GM23248 (cell line): Measurements from ENCODE around the gene RAPGEF2. TPM values are rescaled to one million over a fixed set of nuclear protein-coding genes. Genes with fewer than 3 reads are reported as not detected.
A peak's percentile ranks its signal among the peaks of the same experiment; 100 is the strongest.
"Not testable (repeated sequence)": the region's sequence is repeated elsewhere in the genome, so short reads cannot be mapped to it uniquely, and the experiment has no call there.

Source experiments
- DNase-seq: peaks from one replicate; pipeline ENCODE4 v3.0.0-alpha.2; 2015
- H2AFZ ChIP-seq: fragments of 200-600 bp; sonication (generic); 2 replicates; pipeline ENCODE4 v1.6.1; 2016; ENCODE audit warnings: antibody characterized with exemption
- H3F3A ChIP-seq: fragments of 200-600 bp; sonication (generic); 2 replicates; pipeline ENCODE4 v1.6.1; 2016; ENCODE audit warnings: mild to moderate bottlenecking, antibody characterized with exemption, mixed run types; ENCODE audit not compliant: insufficient read depth
- H3K27ac ChIP-seq: fragments of 200-600 bp; sonication (generic); 2 replicates; pipeline ENCODE4 v1.5.1; 2016; ENCODE audit warnings: mild to moderate bottlenecking
- H3K27me3 ChIP-seq: fragments of 200-600 bp; sonication (generic); replicated peaks from 2 replicates; pipeline ENCODE4 v1.6.1; 2016; ENCODE audit warnings: mild to moderate bottlenecking; ENCODE audit not compliant: insufficient read depth
- H3K36me3 ChIP-seq: fragments of 200-600 bp; sonication (generic); 2 replicates; pipeline ENCODE4 v1.6.1; 2016; ENCODE audit warnings: low read depth, mild to moderate bottlenecking
- H3K4me1 ChIP-seq: fragments of 200-600 bp; sonication (generic); 2 replicates; pipeline ENCODE4 v1.6.1; 2016; ENCODE audit warnings: mild to moderate bottlenecking; ENCODE audit not compliant: insufficient read depth
- H3K4me2 ChIP-seq: fragments of 200-600 bp; sonication (generic); one replicate; pipeline ENCODE4 v1.6.1; 2016; ENCODE audit warnings: mild to moderate bottlenecking; ENCODE audit not compliant: unreplicated experiment
- H3K4me3 ChIP-seq: fragments of 200-600 bp; sonication (generic); 2 replicates; pipeline ENCODE4 v1.5.1; 2016; ENCODE audit warnings: mild to moderate bottlenecking
- H3K79me2 ChIP-seq: fragments of 200-600 bp; sonication (generic); 2 replicates; pipeline ENCODE4 v1.6.1; 2016; ENCODE audit warnings: mild to moderate bottlenecking; ENCODE audit not compliant: insufficient read depth
- H3K9ac ChIP-seq: fragments of 200-600 bp; sonication (generic); 2 replicates; pipeline ENCODE4 v1.6.1; 2016; ENCODE audit warnings: mild to moderate bottlenecking
- H3K9me2 ChIP-seq: fragments of 200-600 bp; sonication (generic); 2 replicates; pipeline ENCODE4 v1.6.1; 2016; ENCODE audit warnings: mixed run types, mild to moderate bottlenecking, moderate library complexity; ENCODE audit not compliant: insufficient read depth
- H3K9me3 ChIP-seq: fragments of 200-600 bp; sonication (generic); one replicate; pipeline ENCODE4 v1.6.1; 2017; ENCODE audit warnings: low read depth
- H4K20me1 ChIP-seq: fragments of 200-600 bp; sonication (generic); 2 replicates; pipeline ENCODE4 v1.6.0; 2016; ENCODE audit not compliant: insufficient read depth
- EZH2 ChIP-seq: fragments of 200-600 bp; sonication (generic); IDR thresholded peaks from 2 replicates; pipeline ENCODE4 v1.6.1; 2018; ENCODE audit warnings: antibody characterized with exemption, mild to moderate bottlenecking; ENCODE audit not compliant: insufficient read depth, poor library complexity, severe bottlenecking
- EZH2phosphoT487 ChIP-seq: fragments of 200-600 bp; sonication (generic); IDR thresholded peaks from 2 replicates; pipeline ENCODE4 v1.6.1; 2018; ENCODE audit warnings: antibody characterized with exemption, moderate library complexity, mild to moderate bottlenecking, low read depth; ENCODE audit not compliant: insufficient read depth
- WGBS, 2 experiments: methylation state at CpG; one replicate each; pipeline ENCODE4 v1.1.6; 2015 to 2017; ENCODE audit warnings: low lambda C conversion rate in 2 of 2, low coverage in 1 of 2; ENCODE audit errors: missing lambda C conversion rate in 2 of 2; 5-methylcytosine and 5-hydroxymethylcytosine counted together
- in situ Hi-C: fragments of 300-500 bp; cut with MboI; formaldehyde crosslinking; loops from 2 replicates; pipeline ENCODE4 v1.15.0; 2020
- polyA plus RNA-seq: library from polyadenylated mRNA; unstranded; fragments of >200 nt; fragmentation: Nextera tagmentation; extraction: Ambion mirVana; gene quantifications from 2 replicates; pipeline ENCODE4 v1.2.1, GENCODE V29; 2016
- total RNA-seq: library from RNA; depleted of rRNA; stranded (reverse); fragments of >200 nt; shearing (Covaris generic); gene quantifications from 2 replicates; pipeline ENCODE4 v1.2.3, GENCODE V29; 2014

Gene RAPGEF2
- total and polyA plus RNA-seq, 2 experiments from 2014 or later, result 6.6 to 21.7 TPM

DNA sequence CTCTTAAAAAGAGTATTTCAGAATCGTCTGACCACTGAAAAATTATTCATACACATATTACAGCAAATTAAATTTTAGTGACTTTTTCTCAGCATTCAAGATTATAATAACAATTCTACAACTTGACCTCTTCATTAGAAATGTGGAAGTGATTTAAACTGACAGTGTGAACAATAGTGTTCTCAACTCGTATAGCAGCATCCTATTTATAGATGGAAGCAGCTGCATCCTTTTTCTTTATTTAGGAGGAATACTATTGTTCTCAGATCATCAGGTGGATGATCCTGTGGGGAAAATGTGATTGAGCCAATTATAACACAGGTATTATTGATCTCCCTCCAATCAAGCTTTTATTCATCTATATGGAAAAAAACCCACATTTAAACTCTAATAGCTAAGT is 56.7 kb downstream of the RAPGEF2 start:
- Histone ChIP-seq H4K20me1 (peaks cover 17% of the 10 kb centered on the region; the same call in 1 of the 2 replicates), H3K4me1 (no peaks in the 10 kb centered on the region), H3K4me3 (no peak overlapping the region), H3K27ac (no peak overlapping the region), H3F3A (no peaks in the 10 kb centered on the region), H2AFZ (no peak overlapping the region), H3K9me3 (no peaks in the 10 kb centered on the region), H3K27me3 (no peaks in the 10 kb centered on the region), H3K4me2 (no peak overlapping the region), H3K79me2 (peaks cover 88% of the 10 kb centered on the region), H3K9me2 (no peaks in the 10 kb centered on the region), H3K9ac (no peak overlapping the region), H3K36me3 (no peaks in the 10 kb centered on the region)
- DNase-seq, result no peak
- WGBS, 2 experiments, result 82 to 86% methylated on average over 2 of the region's 2 CpGs
- no peak for TF ChIP-seq EZH2phosphoT487
- no peak for TF ChIP-seq EZH2
- in situ Hi-C loops, result no loop called here

DNA sequence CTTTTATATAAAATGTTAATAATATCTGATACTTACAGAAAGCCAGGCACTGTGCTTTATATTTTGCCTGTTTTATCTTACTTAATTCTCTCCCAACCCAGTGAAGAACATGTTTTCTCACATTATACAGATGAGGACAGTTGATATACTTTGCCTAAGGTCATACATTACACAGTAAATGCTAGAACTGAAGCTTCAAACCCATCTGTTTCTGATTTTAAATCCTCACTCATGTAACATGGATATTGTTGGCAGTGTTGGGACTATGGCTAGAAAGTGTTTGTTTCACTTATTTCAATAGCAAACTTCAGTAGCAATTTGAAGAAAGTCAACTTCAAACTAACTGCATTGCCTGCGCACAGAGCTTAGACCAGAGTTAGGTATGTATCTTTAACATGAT is 57.4 kb downstream of the RAPGEF2 start:
- no peak overlapping the region for H3K4me2 ChIP-seq
- peaks cover 17% of the 10 kb centered on the region; the same call in 1 of the 2 replicates for H4K20me1 ChIP-seq
- H3K9me2 ChIP-seq, result no peaks in the 10 kb centered on the region
- no peaks in the 10 kb centered on the region for H3K27me3 ChIP-seq
- H3K36me3 ChIP-seq, result no peaks in the 10 kb centered on the region
- H3K9me3 ChIP-seq, result no peaks in the 10 kb centered on the region
- H3K27ac ChIP-seq, result no peak overlapping the region
- peaks cover 87% of the 10 kb centered on the region for H3K79me2 ChIP-seq
- no peak overlapping the region for H2AFZ ChIP-seq
- peak; percentile 13 for DNase-seq
- H3K4me1 ChIP-seq, result no peaks in the 10 kb centered on the region
- no peak overlapping the region for H3K4me3 ChIP-seq
- no peaks in the 10 kb centered on the region for H3F3A ChIP-seq
- 94 to 100% methylated on average over 1 of the region's 1 CpG for WGBS, 2 experiments
- in situ Hi-C loops, result no loop called here
- no peak overlapping the region for H3K9ac ChIP-seq
- no peak for TF ChIP-seq EZH2phosphoT487
- no peak for TF ChIP-seq EZH2

DNA sequence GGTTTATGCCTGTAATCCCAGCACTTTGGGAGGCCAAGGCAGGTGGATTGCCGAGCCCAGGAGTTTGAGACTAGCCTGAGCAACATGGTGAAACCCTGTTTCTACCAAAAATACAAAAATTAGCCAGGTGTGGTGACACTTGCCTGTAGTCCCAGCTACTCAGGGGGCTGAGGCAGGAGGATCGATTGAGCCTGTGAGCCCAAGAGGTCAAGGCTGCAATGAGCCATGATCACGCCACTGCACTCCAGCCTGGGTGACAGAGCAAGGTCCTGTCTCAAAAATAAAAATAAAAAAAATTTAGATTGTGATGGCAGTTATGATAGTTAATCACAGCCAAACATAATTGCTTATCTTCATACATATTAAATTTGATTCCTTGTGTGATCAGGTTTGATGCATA is 58.6 kb downstream of the RAPGEF2 start:
- H2AFZ ChIP-seq, H3K4me2 ChIP-seq, H3K4me1 ChIP-seq, H3K9me3 ChIP-seq, in situ Hi-C loops, H3F3A ChIP-seq, H3K27ac ChIP-seq, H3K9me2 ChIP-seq, H3K9ac ChIP-seq, H3K36me3 ChIP-seq, DNase-seq, H3K27me3 ChIP-seq, H3K4me3 ChIP-seq: not testable (repeated sequence)
- H4K20me1 ChIP-seq, result peaks cover 17% of the 10 kb centered on the region; the same call in 1 of the 2 replicates
- 94 to 96% methylated on average over 3 of the region's 3 CpGs for WGBS, 2 experiments
- H3K79me2 ChIP-seq, result peaks cover 86% of the 10 kb centered on the region

DNA sequence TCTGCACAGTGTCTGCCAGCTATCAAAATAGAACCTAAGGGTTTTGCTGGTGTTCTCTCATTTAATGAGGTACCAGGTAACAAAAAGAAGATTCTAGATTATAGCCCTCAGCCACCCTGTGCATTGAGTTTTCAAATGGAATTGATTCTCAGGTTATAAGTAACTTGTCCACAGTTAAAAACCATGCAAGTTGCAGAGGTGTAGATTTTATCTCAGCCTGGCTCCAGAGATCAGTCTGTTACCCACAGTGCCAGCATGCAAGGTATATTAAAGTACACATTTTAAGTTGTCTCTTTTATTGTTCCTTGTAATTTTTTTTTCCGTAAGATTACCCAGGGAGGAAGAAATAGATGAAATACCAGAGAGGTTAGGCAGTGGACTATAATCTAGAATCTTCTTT is 59.7 kb downstream of the RAPGEF2 start:
- H3K9ac ChIP-seq, result no peak overlapping the region
- WGBS, 2 experiments, result 100% methylated on average over 1 of the region's 1 CpG
- H3K4me1 ChIP-seq, result no peaks in the 10 kb centered on the region
- H2AFZ ChIP-seq, result no peak overlapping the region
- H3K9me2 ChIP-seq, result no peaks in the 10 kb centered on the region
- DNase-seq, result no peak
- no peaks in the 10 kb centered on the region for H3K36me3 ChIP-seq
- H3K4me3 ChIP-seq, result no peak overlapping the region
- peaks cover 11% of the 10 kb centered on the region; the same call in 1 of the 2 replicates for H4K20me1 ChIP-seq
- no peaks in the 10 kb centered on the region for H3K27me3 ChIP-seq
- no peak overlapping the region for H3K27ac ChIP-seq
- H3K9me3 ChIP-seq, result no peaks in the 10 kb centered on the region
- no peaks in the 10 kb centered on the region for H3F3A ChIP-seq
- peaks cover 85% of the 10 kb centered on the region for H3K79me2 ChIP-seq
- in situ Hi-C loops, result no loop called here
- TF ChIP-seq EZH2phosphoT487, result no peak
- no peak for TF ChIP-seq EZH2
- H3K4me2 ChIP-seq, result no peak overlapping the region

DNA sequence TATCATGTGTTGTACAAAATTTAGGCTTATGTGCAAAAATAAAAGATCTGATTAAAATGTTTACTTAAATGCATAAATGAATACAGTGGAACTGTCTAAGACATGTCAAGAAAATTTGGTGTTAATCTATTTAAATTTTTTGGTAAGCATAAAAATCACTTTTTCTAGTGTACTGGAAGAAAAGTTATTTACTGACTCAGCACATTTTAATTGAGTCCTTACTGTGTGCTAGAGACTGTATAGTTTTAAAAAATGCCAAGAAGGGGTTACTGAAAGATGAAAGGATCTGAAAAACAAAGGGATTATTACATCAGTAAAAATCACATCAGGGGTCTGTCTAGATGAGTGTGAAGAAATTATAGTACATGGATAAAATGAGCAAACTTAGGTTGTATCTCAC is 60.6 kb downstream of the RAPGEF2 start:
- Histone ChIP-seq H3F3A (no peaks in the 10 kb centered on the region), H3K9ac (no peak overlapping the region), H3K27me3 (no peaks in the 10 kb centered on the region), H3K4me1 (no peaks in the 10 kb centered on the region), H2AFZ (no peak overlapping the region), H4K20me1 (peaks cover 10% of the 10 kb centered on the region; the same call in 1 of the 2 replicates), H3K4me2 (no peak overlapping the region), H3K4me3 (no peak overlapping the region), H3K27ac (no peak overlapping the region), H3K9me3 (no peaks in the 10 kb centered on the region), H3K36me3 (no peaks in the 10 kb centered on the region), H3K9me2 (no peaks in the 10 kb centered on the region), H3K79me2 (peaks cover 84% of the 10 kb centered on the region)
- DNase-seq, result no peak
- in situ Hi-C loops, result no loop called here
- no peak for TF ChIP-seq EZH2
- TF ChIP-seq EZH2phosphoT487, result no peak
